Activated CD4-positive, alpha-beta T cell treated with anti-CD3 and anti-CD28 coated beads, Interleukin-2, Interleukin-4, amounts not matched to agents 100 ng/mL and 50 ng/mL, durations not matched to agents 16 hours and 8 hours (primary cell): ENCODE results near the gene SIPA1L2.

Experiments used
- DNase-seq: peaks from one replicate; pipeline ENCODE4 v3.0.0-alpha.2; 2020; ENCODE audit warnings: low spot score

The SIPA1L2 gene

DNA sequence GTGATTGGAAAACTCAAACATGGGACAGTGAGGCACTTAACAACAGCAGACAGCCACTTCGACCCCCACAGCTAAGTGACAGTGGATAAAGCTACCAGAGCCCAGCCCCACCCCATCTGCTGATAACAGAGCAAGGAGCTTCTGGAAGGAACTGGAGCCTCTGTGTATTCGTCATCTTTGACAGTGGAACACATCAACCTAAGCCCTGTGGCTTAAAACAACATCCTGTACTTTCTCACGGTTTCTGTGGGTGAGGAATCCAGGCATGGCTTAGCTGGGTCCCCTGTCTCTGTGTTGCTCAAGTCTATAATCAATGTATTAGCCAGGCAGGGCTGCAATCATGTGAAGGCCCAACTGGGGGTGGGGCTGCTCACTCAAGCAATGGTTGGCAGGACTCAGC, 18.4 kb upstream of the SIPA1L2 start:
- DNase-seq: no peak

GRCh38 chr1:232644209-232644608, 14.3 kb upstream of the SIPA1L2 start:
- no peak for DNase-seq

DNA sequence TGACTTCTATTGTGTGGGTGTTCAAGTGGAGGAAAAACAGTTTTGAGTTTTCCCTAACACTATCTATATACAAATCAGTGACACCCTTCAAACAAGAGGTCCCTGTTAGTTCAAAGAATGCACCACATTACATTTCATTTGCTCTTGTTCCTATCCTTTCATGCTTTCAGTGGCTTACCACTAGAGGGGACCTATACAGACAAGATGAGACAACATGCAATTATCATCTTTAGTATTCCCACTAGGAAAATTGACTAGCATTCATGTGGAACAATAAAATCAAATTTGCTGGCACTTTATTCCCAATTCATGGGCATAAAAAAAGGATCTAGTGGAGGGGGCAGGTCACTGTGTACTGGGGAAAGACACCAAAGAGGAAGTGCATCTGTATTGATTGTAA, 13.3 kb upstream of the SIPA1L2 start:
- no peak for DNase-seq

DNA sequence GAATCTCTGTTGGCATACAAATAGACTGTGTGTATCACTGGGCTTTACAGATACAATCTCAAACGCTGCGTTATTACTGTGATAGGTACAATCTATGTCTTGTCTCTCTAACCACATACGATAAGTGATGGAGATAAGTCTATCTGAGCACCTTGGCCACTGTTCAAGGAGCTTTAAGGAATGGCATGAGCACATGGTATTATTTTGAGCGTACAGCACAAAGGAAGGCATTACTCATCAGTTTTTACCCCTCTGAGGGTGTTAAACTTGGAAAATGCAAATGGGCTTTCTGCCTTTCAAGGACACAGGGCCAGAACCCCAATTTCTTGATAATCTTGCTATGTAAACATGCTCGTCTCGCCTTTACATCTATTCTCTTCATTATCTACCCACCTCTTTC, 11.6 kb upstream of the SIPA1L2 start:
- no peak for DNase-seq

DNA sequence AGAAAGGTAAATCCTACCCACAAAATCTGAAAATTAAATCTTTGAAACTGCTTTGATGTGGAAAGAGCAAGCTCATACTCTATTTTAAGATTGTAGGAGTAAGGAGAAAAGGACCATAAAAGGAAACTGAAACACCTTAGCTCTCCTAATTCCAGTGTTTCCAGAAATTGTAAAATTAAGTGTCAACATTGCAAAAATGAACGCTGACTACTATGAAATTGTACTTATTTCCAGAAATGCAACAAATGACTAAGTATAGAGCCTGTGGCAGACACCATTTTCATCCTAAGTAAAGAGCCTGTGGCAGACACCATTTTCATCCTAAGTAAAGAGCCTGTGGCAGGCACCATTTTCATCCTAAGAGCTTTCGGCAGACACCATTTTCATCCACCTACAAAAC, 6.9 kb upstream of the SIPA1L2 start:
- DNase-seq: no peak

- DNase-seq: peak; percentile 46
These were observed 5.9 kb upstream of the SIPA1L2 start for GRCh38 chr1:232635778-232636356.

- DNase-seq: no peak
These were observed 5.3 kb upstream of the SIPA1L2 start for GRCh38 chr1:232635279-232635678.

DNA sequence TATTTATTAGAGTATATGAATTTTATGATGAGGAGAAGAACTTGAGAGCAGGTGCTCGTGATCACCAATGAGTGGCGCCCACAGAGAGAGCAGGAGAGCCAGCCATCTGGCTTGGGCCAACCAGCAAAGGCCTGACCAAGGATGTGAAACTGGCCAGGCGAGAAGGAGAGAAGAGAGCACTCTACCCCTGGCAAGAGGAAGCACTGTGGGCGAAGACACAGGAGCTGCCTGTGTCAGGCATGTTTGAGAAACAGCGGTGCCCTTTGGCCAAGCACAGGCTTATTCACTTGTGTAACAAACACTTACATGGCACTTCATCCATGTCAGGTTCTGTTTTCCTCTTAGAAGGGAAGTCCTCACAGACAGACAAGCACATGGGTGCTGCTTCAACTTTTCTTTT, 4.2 kb upstream of the SIPA1L2 start:
- DNase-seq: no peak

DNA sequence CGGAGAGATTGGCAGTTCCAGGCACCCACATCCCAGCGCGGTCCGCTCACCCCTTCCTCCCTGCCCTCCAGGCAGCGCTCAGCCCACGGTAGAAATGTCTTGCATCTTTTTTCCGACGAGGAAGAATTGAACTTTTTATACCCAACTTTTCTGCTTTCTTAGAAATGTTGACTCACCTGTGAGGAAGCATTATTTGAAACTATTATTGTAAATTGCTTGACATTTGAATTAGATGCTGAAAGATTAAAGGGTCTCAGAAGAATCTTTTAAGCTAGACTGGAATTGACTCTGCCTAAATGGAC, 912 bp upstream of the SIPA1L2 start:
- DNase-seq: no peak

DNA sequence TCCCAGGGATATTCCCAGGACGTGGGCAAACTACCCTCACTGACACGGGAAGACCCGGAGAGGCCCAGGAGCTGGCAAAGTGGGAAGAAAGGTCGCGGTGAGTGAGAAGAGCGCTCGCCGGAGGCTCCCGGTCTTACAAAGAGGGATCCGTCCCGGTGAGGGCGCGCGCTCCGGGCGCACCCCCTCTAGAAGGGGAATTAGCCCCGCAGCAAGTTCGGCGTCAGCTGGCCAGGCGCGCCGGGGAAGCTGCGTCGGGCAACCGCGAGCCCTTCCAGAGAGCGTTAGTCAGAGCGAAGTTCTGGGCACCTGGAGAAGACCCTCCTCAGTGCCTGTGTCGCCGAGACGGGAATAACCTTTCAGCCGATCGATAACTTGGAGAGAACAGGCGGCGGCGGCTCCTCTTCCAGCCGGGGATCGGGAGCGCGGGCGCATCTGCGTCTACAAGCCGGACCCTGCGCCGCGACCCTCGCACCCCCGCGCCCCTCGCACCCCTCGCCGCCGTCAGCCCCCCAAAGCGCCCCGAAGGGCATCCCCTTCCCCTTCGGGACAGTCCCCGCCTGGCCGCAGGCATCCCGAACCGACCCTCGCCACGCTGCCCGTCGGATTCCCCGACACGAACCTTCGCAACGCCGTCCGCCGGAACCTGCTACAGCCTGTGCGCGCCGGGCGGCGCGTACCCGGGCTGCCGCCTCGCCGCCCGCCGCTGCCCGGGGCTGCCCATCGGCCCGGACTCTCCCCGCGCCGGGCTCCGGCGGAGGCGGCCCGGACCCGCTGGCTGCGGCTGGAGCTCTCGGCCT, 485 bp downstream of the SIPA1L2 start:
- DNase-seq: peak; percentile 7

GRCh38 chr1:232628335-232629249, 1.3 kb downstream of the SIPA1L2 start:
- no peak for DNase-seq

GRCh38 chr1:232627645-232628334, 2.1 kb downstream of the SIPA1L2 start:
- peak; percentile 17 for DNase-seq

- no peak for DNase-seq
These were observed 2.8 kb downstream of the SIPA1L2 start for GRCh38 chr1:232627171-232627570.

GRCh38 chr1:232626452-232626851, 3.5 kb downstream of the SIPA1L2 start:
- no peak for DNase-seq

DNA sequence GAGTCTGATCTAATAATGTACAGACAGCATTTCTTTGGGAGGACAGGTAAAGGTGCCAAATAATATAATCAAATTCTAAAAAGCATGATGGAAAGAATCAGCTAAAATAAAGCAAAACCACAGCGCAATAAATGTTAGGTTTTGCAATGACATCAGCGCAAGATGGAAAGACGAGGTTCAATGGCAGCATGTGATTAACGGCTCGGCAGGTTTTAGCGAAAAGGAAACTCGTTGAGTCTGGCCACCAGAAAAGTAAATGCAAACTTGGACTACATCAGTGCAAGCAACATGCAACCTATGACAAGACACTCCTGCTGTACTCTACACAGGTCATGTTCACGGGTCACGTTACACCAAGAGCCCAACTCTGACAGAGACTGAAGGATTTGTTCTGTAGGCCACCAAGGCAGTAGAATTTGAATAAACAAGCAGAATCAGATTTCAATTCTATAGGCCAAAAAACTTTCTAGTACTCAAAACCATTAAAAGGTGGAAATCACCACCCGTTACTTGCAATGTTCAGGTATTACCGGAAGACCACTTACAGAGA, 4.5 kb downstream of the SIPA1L2 start:
- DNase-seq: no peak

GRCh38 chr1:232624546-232625281, 5.2 kb downstream of the SIPA1L2 start:
- no peak for DNase-seq

DNA sequence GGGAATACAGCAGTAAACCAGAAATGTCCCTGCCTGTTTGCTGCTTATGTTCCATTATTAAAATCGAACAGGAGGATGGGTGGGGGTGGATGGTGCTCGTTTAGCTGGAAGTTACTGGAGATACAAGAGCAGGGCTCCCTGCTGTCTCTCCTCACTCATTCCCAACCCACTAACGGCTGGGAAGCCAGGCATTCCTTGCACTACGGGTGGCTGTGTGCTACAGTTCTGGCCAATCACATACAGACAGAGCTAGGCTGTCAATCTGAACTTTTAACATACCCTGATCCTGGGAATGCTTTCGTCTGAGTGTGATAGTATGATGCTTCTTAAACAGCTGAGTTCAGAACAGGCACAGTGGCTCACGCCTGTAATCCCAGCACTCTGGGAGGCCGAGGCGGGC, 7.0 kb downstream of the SIPA1L2 start:
- DNase-seq: no peak

DNA sequence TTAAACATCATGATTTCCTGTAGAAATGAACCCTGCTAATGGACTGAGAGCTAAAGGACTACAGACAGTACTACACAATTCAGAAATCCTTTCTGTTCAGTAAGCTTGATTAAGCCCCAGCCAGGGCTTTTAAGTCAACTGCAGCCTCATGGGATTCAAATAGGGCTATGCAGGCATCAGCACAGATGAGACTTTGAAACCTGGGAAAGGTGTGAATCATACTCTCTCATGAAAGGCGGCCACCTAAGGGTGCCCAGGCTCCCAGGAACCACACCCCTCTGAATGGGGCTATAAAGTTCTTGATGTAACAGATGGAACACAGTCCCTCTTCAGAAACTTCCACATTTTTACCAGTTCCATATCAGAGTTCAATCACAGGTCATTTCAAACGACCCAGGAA, 7.6 kb downstream of the SIPA1L2 start:
- no peak for DNase-seq

DNA sequence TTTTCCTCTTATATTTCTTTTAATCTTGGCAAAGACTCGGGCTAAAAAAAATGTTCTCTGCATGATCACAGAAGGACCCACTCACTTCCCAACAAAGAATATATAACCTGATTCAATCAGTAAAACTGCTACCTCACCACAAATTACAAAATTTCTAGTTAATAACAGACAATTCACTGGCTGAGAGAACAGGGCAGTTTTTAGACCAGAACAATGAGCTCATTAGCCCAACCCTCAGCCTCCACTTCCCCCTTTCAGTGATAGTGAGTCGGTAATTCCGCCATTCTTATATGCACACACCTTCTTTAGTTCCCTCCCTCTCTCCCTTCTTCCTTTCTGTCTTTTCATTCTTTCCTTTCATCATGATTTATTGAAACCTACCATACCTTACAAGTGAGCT, 8.9 kb downstream of the SIPA1L2 start:
- no peak for DNase-seq

DNA sequence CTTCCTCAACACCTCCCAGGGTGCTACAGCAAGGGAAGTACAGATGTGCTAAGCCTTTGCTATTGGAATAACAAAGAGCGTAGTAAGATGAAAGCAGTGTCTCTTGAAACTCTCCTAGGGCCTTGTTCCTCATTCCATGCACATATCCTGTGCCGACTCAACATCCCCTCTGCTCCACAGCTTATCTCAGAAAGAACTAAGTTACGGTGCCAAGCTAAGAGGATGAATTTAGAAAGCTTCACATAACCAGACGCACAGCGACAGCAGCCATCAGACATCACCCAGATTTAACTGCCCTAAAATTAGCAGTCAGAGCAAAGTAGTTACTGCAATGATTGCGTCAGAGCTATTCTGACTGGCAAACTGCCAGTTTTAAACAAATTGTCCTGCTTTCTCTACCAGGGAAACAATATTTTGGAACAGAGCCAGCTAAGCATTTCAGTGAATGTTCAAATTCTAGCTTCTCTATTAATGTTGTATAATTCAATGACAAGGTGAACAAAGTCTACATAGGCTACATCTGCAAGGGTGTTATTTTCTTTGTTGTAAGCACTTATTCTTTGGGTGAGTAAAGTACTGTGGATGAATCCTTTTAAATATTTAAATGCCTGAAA, 9.5 kb downstream of the SIPA1L2 start:
- DNase-seq: no peak

DNA sequence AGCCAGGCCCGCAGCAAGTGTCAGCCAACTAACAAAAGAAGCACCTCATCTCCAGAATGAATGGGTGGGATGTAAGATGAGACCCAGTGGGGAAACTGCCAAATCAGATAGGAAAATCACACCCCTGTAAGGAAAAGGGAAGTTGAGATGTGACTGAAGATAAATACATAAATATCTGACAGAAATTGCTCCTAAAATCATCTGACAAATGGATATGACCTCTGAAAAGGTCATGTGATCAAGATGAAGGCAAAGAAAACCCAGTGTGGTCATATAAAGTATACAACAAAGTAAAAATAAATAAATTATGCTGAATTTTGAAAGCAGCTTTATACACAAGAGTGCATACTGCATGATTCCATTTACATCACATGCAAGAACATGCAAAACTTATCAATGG, 12.7 kb downstream of the SIPA1L2 start:
- DNase-seq: no peak
